Keratinocyte (primary cell): Measurements from ENCODE around the gene NCBP1. TPM values are rescaled to one million over a fixed set of nuclear protein-coding genes. Genes with fewer than 3 reads are reported as not detected.
"Not testable (repeated sequence)": the region's sequence is repeated elsewhere in the genome, so short reads cannot be mapped to it uniquely, and the experiment has no call there.

Experiments used
- DNase-seq: peaks from one replicate; pipeline ENCODE4 v3.0.0-alpha.2; 2011; ENCODE audit warnings: low read depth, missing footprints, low spot score
- FAIRE-seq: peaks from 2 replicates; lab custom pipeline; 2011; peaks lifted over from hg19 to GRCh38; lab: Jason Lieb, UNC
- H2AFZ ChIP-seq: 2 replicates; pipeline ENCODE4 v1.6.0; 2012; ENCODE audit warnings: low read length, control low read depth, inconsistent platforms; ENCODE audit not compliant: control insufficient read depth
- H3K27ac ChIP-seq: 2 replicates; pipeline ENCODE4 v1.5.1; 2011; ENCODE audit warnings: low read length; ENCODE audit not compliant: control insufficient read depth, insufficient read depth
- H3K27me3 ChIP-seq: 3 replicates; pipeline ENCODE4 v1.6.0; 2011; ENCODE audit warnings: low read length; ENCODE audit not compliant: control insufficient read depth, insufficient read depth; ENCODE audit errors: extremely low read depth
- H3K36me3 ChIP-seq, 2 experiments: 2 replicates in 1 of 2; 3 replicates in 1 of 2; pipeline ENCODE4 v1.5.1; 2011; ENCODE audit warnings: low read length in 2 of 2, mild to moderate bottlenecking in 1 of 2; ENCODE audit not compliant: control insufficient read depth in 2 of 2, insufficient read depth in 2 of 2; ENCODE audit errors: extremely low read depth in 1 of 2
- H3K4me1 ChIP-seq: 3 replicates; pipeline ENCODE4 v1.5.1; 2011; ENCODE audit warnings: low read length; ENCODE audit not compliant: control insufficient read depth, insufficient read depth; ENCODE audit errors: extremely low read depth
- H3K4me2 ChIP-seq: 3 replicates; pipeline ENCODE4 v1.6.0; 2011; ENCODE audit warnings: low read depth, low read length; ENCODE audit not compliant: control insufficient read depth, insufficient read depth; ENCODE audit errors: extremely low read depth
- H3K4me3 ChIP-seq, 3 experiments: fragments of 200-600 bp in 1 of 3; sonication (generic) in 1 of 3; 2 replicates in 2 of 3; 3 replicates in 1 of 3; pipeline ENCODE4 v1.5.1; 2011 to 2016; ENCODE audit warnings: low read length in 3 of 3, mild to moderate bottlenecking in 3 of 3, control low read depth in 2 of 3, inconsistent platforms in 1 of 3, low read depth in 1 of 3, mixed read lengths in 1 of 3, mixed run types in 1 of 3, moderate library complexity in 1 of 3; ENCODE audit not compliant: control insufficient read depth in 2 of 3, insufficient read depth in 2 of 3; ENCODE audit errors: extremely low read depth in 1 of 3
- H3K79me2 ChIP-seq: 2 replicates; pipeline ENCODE4 v1.6.0; 2012; ENCODE audit warnings: low read length; ENCODE audit not compliant: control insufficient read depth, insufficient read depth
- H3K9ac ChIP-seq: 3 replicates; pipeline ENCODE4 v1.6.0; 2011; ENCODE audit warnings: low read length; ENCODE audit not compliant: control insufficient read depth, insufficient read depth; ENCODE audit errors: extremely low read depth
- H3K9me1 ChIP-seq: 3 replicates; pipeline ENCODE4 v1.6.0; 2011; ENCODE audit warnings: low read length; ENCODE audit not compliant: control insufficient read depth, insufficient read depth; ENCODE audit errors: extremely low read depth
- H3K9me3 ChIP-seq: 2 replicates; pipeline ENCODE4 v1.5.1; 2012; ENCODE audit warnings: low read depth, low read length; ENCODE audit not compliant: control insufficient read depth
- H4K20me1 ChIP-seq: 3 replicates; pipeline ENCODE4 v1.6.0; 2011; ENCODE audit warnings: low read length; ENCODE audit not compliant: control insufficient read depth, insufficient read depth; ENCODE audit errors: extremely low read depth
- CTCF ChIP-seq, 3 experiments: IDR thresholded peaks in 1 of 3; conservative IDR thresholded peaks in 1 of 3; optimal IDR thresholded peaks in 1 of 3; 2 replicates in 2 of 3; 3 replicates in 1 of 3; pipeline versions ENCODE3 to v1.5.1; 2011; ENCODE audit warnings: low read length in 3 of 3, mild to moderate bottlenecking in 3 of 3, moderate library complexity in 2 of 3, control low read depth in 1 of 3, inconsistent platforms in 1 of 3; ENCODE audit not compliant: insufficient read depth in 2 of 3; ENCODE audit errors: extremely low read depth in 1 of 3
- EZH2 ChIP-seq: IDR thresholded peaks from one replicate; pipeline ENCODE4 v1.6.1; 2012; ENCODE audit warnings: inconsistent platforms, mild to moderate bottlenecking, low read length, moderate library complexity
- dilution Hi-C: fragments of 300-500 bp; cut with MboI; formaldehyde crosslinking; loops from one replicate; pipeline ENCODE4 v1.7.0; 2020; ENCODE audit warnings: low sequenced_read_pairs; ENCODE audit not compliant: extremely low pct_ligation_motif_present
- polyA plus RNA-seq, 5 experiments: library from polyadenylated mRNA; depleted of rRNA in 3 of 5; stranded (reverse) in 3 of 5; stranded (forward) in 1 of 5; unstranded in 1 of 5; fragments of >200 nt; gene quantifications; 1 replicate in 1 of 5; 2 replicates in 3 of 5; 3 replicates in 1 of 5; pipeline versions ENCODE4 v1.2.1 to v1.2.3, GENCODE V29; 2011 to 2012; ENCODE audit warnings: missing spikeins in 2 of 5, low read depth in 1 of 5, low replicate concordance in 1 of 5

The NCBP1 gene
- polyA plus RNA-seq, 1 donor (not counting 4 experiments of a cell fraction or from before 2014, with no cell fraction given): 38.6 TPM

- Histone ChIP-seq H3K4me1 (peaks cover 27% of the 10 kb centered on the region), H3K27me3 (no peaks in the 10 kb centered on the region), H3K9ac (no peak overlapping the region), H3K9me1 (no peaks in the 10 kb centered on the region), H2AFZ (no peak overlapping the region), H3K4me3 (no peak overlapping the region), H3K4me2 (no peak overlapping the region), H3K79me2 (peaks cover 20% of the 10 kb centered on the region), H3K9me3 (no peaks in the 10 kb centered on the region), H3K36me3 (no peaks in the 10 kb centered on the region), H4K20me1 (no peaks in the 10 kb centered on the region), H3K27ac (no peak overlapping the region)
- no peak for DNase-seq
- FAIRE-seq: no peak
- no peak for TF ChIP-seq CTCF (optimal IDR thresholded peaks at IDR 0.05 in 1 of 3, IDR thresholded peaks at IDR 0.05 in 1 of 3, conservative IDR thresholded peaks at IDR 0.05 in 1 of 3; ENCODE audit: extremely low read depth in 1 of 3, insufficient read depth in 2 of 3, low read length in 3 of 3)
- TF ChIP-seq EZH2: no peak
- dilution Hi-C loops: no loop called here
Measured at GRCh38 chr9:97698865-97699264, 65.2 kb downstream of the NCBP1 start.

GRCh38 chr9:97699281-97699680 is 65.7 kb downstream of the NCBP1 start:
- H3K27me3 ChIP-seq, H2AFZ ChIP-seq, H3K4me3 ChIP-seq, H3K27ac ChIP-seq, H3K9ac ChIP-seq, H3K9me3 ChIP-seq, H4K20me1 ChIP-seq, FAIRE-seq, DNase-seq, dilution Hi-C loops, H3K36me3 ChIP-seq, H3K4me2 ChIP-seq, H3K9me1 ChIP-seq: not testable (repeated sequence)
- Histone ChIP-seq H3K4me1 (peaks cover 31% of the 10 kb centered on the region), H3K79me2 (peaks cover 18% of the 10 kb centered on the region)

- H3K9me1 ChIP-seq, H3K27ac ChIP-seq, H3K9me3 ChIP-seq, DNase-seq, H3K36me3 ChIP-seq, H3K4me3 ChIP-seq, H3K4me2 ChIP-seq, H3K27me3 ChIP-seq, H2AFZ ChIP-seq, H3K9ac ChIP-seq, FAIRE-seq, dilution Hi-C loops, H4K20me1 ChIP-seq: not testable (repeated sequence)
- H3K4me1 ChIP-seq: peaks cover 36% of the 10 kb centered on the region
- peaks cover 14% of the 10 kb centered on the region for H3K79me2 ChIP-seq
Measured at GRCh38 chr9:97699824-97700223, 66.2 kb downstream of the NCBP1 start.
